ENCODE data around the gene HRAS.

HRAS gene

GRCh38 chr11:498297-499181 lies 36.8 kb downstream of the HRAS start:
- TF ChIP-seq CTCF (IDR thresholded peaks at IDR 0.05; ENCODE audit: borderline replicate concordance, insufficient read depth, low read depth, low read length), result no peak
- H3K4me3 ChIP-seq (ENCODE audit: low read depth, low read length), result no peak overlapping the region

GRCh38 chr11:497565-498296 lies 37.6 kb downstream of the HRAS start:
- no peak overlapping the region for H3K4me3 ChIP-seq (ENCODE audit: low read depth, low read length)
- TF ChIP-seq CTCF (IDR thresholded peaks at IDR 0.05; ENCODE audit: borderline replicate concordance, insufficient read depth, low read depth, low read length), result no peak

GRCh38 chr11:496834-497564 lies 38.4 kb downstream of the HRAS start:
- no peak for TF ChIP-seq CTCF (IDR thresholded peaks at IDR 0.05; ENCODE audit: borderline replicate concordance, insufficient read depth, low read depth, low read length)
- no peak overlapping the region for H3K4me3 ChIP-seq (ENCODE audit: low read depth, low read length)

DNA sequence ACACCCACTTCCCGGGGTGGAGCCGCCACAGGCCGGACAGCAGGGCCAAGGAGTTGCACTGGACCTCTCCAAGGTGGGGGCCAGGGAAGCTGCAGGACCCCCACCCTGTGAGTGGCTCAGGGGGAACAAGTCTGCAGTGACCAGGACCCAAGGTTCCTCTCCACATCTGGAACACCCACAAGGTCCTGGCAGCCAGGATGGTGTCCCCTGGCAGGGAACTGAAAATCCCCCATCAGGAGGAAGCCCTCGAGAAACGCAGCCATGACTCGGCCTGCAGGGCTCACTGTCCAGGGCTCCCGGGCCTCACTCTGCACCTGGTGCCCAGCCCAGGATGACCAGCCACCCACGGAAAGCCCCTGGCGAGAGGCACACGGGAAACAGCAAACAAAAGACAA lies 39.8 kb downstream of the HRAS start:
- no peak for TF ChIP-seq CTCF (IDR thresholded peaks at IDR 0.05; ENCODE audit: borderline replicate concordance, insufficient read depth, low read depth, low read length)
- no peak overlapping the region for H3K4me3 ChIP-seq (ENCODE audit: low read depth, low read length)

DNA sequence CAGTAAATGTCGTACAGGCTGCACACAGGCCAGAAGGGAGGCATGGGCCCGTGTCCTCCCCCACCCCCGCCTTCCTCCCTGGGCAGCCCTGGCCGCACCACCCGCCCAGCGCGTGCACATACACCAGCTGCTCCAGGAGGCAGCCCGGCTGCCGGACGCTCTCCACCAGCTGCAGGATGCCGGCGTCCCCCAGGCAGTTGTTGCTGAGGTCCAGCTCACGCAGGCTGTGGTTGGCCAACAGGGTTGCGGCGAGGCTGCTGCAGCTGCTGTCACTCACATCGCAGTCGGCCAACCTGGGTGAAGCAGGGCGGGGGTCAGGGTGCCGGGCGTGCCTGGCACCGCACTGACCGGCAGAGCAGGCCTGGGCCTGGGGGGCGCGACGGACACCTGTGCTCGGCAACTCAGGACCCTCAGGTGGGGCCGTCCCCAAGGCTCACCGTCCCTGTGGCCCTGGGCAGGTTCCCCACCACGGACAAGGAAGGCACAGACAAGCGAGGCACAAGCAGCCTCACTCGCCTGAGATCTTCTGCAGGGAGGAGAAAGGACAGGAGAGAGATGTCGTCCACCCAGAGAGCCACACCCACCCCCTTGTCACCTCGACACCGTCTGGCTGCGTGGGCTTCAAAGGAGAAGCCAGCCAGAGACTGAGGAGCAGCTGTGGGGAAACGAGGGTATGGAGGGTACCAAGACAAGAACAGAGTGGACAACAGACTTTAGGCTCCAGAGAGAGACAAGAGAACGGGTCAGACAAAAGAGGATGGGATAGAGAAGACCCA lies 40.4 kb downstream of the HRAS start:
- no peak for TF ChIP-seq CTCF (IDR thresholded peaks at IDR 0.05; ENCODE audit: borderline replicate concordance, insufficient read depth, low read depth, low read length)
- H3K4me3 ChIP-seq (ENCODE audit: low read depth, low read length), result no peak overlapping the region

DNA sequence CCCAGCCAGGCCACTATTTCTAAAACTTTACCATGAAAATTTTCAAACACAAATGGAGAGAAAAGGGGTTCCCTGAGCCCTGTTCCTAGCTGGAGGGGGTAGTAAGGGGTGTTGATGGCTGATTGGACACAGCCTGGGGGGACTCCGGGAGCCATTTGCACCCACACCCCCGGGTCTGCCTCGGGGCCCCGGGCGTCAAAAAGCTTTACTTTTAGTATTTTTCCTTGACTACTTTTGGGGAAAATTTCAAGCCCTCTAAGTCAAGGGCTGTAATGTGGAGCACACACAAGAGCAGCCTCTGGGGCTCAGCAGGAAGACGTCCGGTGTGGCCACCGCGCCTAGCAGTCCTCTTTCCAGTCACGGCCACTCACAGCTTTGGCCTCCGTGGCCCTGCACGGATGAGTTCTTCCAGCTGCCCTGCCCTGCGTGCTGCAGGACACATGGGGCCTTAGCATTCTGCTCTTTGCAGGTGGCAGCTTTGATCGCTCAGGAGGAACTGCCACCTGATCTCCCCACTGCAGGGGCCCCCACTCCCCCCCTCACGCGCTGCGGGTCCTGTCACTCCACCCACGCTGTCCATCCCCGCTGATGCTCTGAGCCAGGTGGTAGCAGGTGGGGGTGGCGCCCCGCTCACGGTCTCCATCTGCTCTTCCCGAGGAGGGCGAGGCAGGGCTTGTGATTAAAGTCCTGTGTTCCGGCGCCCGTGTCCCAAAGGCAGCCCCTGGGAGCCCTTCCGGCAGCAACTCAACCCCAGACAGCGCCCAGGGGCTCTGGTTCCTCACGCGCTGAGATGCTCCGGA lies 42.7 kb downstream of the HRAS start:
- no peak for TF ChIP-seq CTCF (IDR thresholded peaks at IDR 0.05; ENCODE audit: borderline replicate concordance, insufficient read depth, low read depth, low read length)
- no peak overlapping the region for H3K4me3 ChIP-seq (ENCODE audit: low read depth, low read length)
